GM21390 (cell line): ENCODE data around the gene NPTXR.
"Not testable (repeated sequence)": the region's sequence is repeated elsewhere in the genome, so short reads cannot be mapped to it uniquely, and the experiment has no call there.

Source experiments
- ATAC-seq: cut with Tn5 transposase; IDR thresholded peaks from one replicate; pipeline ENCODE4 v1.9.1; 2021; ENCODE audit not compliant: unreplicated experiment

The NPTXR gene

DNA sequence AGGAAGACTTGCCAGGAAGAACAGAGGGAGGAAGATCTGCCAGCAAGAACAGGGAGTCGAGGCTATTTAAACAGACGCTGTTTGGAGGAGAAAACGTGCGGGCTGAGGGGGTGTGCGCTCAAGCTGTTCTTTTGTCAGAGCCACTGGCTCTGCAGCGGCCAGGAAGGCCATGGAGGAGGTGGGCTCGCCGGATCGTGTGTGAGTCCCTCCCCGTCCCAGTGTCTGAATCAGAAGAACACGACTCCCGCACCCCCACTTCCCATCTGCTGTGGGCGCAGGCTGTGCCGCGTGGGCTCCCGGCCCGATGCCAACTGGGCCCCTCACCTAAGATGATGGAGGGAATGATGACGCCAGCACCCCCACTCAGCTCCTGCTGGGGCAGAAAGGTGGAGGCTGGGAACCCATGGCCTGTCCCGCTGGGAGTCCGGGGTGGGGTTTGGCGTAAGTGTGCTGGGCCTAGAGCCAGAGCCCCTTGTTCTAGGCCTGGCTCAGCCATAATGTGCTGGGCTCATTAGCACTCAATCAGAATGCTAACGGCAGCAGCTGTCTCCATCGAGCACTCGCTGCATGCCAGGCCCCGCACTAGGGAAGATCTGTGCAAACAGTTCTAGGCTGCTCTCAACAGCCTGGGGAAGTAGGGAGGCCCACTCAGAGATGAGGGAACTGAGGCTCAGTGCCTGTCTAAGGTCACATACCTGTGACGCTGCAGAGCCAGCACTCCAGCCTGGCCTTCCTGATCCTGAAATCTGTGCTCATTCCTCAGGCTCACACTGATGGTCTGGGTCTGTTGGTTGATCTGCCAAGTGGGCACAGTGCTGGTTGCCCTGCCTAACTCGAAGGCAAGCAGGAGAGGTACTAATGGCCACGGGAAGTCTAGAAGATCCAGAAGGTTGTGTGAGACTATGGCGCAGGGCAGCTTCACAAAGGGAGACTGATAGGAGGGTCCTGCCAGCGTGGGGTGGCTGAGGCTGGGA, 11.5 kb downstream of the NPTXR start:
- ATAC-seq: no peak

DNA sequence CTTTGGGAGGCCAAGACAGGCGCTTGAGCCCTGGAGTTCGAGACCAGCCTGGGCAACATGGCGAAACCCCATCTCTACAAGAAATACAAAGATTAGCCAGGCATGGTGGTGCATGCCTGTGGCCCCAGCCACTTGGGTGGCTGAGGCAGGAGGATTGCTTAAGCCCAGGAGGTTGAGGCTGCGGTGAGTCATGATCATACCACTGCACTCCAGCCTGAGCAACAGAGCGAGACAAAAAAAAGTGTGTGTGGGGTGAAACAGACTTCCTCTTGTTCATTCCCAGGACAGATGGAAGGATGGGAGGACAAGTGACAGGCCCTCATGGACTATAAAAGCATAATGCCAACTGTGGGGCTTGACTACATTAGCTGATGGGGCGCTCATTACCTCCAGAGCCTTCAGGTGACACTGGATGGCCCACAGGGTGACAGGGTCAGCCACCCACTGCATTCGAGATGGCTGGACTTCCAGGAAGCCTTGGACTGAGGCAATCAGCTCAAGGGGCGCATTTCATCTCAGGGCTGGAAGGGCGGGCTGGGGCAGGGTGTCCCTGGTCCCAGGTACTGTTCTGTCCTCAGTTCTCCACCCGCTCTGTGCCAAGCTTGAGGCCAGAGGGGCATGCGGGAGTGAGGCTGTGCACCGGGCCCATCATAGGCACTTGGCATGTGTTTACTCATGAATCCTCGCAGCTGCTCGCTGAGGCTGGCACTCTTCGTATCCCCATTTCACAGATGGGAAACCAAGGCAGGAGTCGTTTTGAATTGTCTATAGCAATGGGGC, 12.5 kb downstream of the NPTXR start:
- ATAC-seq: no peak

DNA sequence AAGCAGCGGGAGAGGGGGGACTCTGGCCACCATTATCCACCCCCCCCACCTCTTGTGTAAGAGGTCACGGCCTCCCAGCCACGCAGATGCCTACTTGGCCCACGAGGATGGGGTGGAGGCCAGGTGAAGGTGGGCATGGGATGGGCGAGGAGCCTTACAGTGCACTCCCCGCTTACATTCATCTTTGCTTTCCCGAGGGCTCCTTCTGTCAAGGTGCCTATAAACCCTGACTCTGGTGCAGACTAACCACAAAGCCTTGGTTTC, 13.1 kb downstream of the NPTXR start:
- ATAC-seq: no peak

DNA sequence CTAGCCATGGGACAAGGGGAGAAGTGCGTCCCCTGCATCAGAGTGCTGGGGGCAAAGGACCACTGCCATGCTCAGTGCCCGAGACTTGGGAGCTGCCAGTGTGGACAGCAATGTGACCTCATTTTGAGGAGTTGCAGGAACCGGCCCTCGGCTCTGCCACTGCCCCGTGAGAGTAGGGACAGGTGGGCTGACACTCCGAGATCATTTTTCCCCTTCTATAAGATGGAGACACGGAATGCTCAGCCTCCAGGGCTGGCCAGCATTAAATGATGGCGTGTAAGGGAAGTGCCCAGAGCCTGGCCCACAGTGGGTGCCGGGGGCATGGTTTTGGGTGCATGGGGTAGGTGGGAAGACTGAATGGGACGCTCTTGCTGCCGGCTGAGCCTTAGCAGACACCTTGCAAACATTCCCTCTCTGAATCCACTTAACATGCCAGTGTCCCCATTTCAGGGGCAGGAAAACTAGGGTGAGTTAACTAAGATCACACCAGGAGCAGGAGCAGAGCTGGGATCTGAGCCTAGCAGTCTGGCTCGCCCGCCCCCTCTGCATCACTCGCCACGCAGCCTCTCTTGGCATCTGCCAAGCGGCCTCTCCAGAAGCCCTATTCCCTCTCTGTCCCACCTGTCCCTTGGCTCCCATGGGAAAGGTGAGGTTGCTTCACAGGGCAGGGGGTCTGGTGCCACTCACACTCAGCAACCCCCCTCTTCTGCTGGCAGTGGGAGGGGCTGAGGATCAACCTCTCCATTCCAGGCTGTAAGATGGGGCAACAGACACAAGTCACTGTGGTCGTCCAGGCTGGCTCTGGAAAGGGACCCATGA, 13.6 kb downstream of the NPTXR start:
- no peak for ATAC-seq

DNA sequence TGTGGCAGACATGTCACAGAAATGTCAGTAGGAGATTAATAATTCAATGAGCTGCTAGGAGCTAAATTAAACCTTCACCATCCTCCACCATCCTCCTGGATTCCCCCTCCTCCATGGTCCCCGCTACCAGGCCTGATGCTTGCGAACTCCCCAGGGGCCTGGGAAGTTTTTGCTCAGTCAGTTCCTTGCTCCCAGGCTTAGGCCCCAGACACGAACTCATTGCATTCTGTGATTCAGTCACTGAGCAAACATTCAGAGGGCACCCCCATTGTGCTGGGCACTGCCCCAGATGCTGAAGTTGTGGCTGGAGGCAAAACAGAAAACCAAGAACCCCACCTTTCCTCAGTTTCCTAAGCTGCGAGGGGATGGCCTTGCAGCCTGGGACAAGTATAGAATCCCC, 14.3 kb downstream of the NPTXR start:
- no peak for ATAC-seq

DNA sequence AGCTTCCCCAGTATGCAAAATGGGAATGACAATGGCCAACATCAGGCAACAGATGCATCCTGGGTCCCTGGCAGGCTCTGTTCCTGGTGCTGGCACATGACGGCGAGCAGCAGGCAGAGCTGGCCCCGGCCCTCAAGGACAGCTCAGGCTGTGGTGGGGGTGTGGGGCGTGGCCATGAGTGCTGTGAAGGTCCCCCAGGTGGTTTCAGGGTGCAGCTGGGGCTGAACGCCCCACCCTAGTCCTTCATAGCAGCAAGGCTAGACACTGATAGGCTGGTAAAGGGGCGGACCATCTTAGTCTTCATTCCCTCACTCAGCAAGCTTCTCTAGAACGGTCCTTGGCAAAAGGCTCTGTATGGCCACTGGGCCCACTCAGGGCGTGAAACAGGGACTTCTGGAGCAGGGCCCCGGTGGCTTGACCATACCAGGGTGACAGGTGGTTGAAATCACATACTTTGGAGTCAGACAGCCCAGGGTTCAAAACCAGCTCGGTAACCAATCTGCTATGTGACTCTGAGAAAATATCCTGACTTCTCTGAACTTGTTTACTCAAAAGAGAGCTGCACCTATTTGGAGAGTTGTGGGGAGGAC, 15.1 kb downstream of the NPTXR start:
- no peak for ATAC-seq

DNA sequence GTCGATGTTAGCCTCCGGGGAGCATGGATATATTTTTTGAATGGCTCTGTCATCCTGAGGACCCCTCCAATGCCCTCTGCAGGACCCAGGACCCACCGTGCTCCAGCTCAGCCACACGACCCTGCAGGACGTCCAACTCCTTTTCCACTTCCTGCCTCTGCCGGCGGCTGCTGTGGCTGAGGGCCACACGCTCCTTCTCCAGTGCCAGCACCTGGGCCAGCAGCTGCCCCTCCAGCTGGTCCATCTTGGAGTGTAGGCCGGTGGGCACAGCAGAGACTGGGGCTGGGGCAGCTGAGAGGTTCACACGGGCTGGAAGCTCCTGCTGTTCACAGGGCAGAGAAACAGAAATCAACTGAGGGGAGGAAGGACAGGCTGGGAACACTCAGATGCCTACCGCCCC, 15.6 kb downstream of the NPTXR start:
- no peak for ATAC-seq

DNA sequence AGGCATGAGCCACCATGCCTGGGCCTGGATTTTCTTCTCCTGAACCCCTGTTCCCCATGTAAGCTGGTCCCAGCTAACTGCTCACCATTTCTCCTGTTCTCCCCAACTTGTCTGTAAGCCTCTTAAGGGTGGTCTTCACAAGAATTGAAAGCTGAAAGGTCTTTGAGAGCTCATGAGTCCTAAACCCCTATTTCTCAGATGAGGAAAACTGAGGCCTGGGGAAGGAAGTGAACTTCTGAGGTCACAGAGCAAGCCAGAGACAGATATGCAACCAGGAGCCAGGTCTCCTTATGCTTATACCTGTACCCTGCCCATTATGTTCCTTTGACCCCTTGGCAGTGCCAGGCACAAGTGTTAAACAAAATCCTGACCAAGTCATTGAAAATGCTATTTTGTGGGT, 16.3 kb downstream of the NPTXR start:
- no peak for ATAC-seq

DNA sequence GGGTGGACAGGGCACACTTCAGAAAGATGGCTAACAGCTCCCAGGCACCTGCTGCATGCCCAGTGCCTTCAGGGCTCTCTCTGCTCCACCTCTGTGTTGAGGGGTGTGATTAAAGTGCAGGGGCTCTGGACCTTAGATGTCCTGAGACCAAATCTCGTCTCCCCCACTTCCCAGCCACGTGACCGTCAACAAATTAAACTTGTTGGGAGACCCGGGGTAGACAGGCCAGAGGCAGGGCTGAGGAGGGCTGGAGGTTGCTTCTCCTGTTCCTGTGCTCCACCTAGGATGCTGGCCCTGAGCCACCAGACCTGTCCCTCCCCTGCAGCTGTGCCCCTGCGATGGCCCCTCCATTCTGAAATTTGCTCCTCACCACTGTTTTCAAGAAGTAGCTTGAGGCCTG, 17.0 kb downstream of the NPTXR start:
- no peak for ATAC-seq

DNA sequence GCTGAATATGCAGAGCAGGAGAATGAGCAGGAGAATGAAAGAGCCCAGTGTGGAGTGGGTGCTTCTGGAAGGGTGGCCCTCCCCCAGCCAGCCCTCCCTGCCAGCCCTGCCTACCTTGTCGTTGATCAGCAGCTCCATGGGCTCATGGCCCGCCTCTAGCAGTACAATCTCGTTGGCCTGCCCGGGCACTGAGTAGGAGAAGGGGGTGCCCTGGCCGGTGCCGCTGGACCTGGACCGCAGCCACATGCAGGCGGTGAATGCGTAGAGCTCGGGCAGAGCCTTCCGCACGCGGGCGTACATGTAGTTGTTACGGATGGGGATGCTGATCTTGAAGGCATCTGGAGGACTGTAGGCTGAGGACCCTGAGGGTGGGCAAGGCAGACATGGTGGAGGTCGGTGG, 17.4 kb downstream of the NPTXR start:
- ATAC-seq: no peak

DNA sequence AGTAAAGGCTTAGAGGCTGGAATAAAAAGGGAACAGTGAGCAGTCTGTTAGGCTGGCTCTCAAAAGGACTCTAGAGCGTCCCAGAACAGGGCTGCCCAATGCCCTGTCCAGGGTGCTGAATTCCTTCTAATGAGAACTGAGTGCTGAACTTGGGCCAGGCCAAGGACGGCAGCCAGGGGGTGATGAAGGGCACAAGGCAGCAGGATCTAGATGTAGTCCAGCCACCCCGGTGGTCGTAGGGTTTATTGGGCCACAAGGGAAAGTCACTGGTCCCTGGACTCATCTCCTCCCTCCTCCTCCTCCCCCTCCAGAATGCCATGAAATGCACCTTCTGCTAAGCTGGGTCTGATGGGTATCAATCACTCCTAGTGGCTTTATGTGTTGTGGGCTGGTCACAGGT, 19.2 kb downstream of the NPTXR start:
- ATAC-seq: no peak

DNA sequence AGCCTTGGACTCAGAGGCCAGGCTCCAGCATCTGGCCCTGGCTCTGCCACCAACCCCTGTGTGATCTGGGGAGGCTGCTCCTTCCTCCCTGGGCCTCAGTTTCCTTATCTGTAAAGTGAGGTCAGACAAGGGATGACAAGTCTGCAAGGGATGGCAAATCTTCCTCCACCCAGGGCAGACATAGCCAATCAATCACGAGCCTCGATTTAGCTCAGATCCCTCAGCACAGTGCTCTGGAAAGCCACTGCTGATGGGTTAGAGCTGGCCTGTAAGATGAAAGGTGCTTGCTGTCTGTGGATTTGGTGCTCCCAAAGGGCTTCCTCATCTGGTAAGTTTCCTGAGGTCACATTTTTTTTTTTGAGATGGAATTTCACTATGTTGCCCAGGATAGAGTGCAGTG, 20.2 kb downstream of the NPTXR start:
- ATAC-seq: no peak

DNA sequence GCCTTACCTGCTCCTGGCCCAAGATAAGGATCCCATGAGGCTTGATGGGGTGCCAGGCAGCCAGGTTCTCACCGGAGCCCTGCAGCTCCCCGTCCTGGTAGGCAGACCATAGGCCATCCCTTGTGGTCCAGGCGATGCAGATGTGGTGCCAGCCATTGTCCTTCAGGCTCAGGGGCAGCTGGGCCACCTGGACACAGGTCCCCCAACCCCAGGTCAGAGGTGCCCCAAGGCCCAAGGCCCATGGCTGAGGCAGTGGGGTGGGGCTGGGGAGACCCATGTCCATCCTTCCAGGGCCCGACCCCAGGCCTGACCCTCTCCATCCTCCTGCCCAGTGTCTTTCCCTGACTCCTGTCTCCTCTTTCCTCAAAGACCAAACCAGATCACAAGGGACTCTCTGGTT, 20.8 kb downstream of the NPTXR start:
- ATAC-seq: no peak

DNA sequence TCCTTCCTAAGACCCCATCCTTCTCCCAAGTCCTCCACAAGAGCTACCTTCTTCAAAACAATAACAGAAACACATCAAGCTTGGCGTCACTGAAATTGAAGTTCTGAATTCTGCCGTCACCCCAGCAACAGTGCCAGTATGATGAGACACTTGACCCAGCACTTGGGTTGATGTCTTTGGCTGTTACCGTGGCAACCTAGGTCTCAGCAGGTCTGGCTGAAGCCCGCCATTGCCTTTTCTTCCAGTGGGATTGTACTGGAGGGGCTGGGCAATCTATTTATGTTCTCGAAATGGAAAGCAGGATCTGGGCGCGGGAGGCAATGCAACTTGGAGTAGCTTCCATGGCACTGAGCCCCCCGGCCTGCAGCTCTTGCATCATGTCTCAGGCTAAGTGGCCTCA, 23.8 kb downstream of the NPTXR start:
- no peak for ATAC-seq

DNA sequence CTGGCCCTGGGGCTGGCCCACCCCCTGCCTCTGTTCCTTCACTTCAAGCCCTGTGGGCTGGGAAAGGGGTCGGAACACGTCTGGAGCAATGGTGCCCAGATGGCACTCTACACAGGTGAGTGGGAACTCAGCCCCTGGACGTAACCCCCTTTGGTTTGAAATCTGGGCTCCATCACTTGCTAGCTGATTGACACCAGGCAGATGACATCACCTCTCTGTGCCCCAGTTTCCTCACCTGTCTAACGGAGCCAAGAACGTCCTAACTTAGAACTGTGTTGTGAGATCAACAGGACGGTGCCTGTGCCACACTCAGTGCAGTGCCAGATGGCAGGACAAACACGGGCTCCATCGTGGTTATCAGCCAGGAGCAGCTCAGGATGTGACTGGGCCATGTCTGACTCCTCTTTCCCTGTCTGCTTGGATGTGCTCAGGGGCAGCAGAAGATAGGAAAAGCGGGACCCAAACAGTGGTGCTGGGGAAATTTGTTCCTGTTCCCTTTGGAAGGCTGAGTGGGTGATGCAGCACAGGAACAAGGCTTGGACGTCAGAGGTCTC, 24.4 kb downstream of the NPTXR start:
- ATAC-seq: no peak

DNA sequence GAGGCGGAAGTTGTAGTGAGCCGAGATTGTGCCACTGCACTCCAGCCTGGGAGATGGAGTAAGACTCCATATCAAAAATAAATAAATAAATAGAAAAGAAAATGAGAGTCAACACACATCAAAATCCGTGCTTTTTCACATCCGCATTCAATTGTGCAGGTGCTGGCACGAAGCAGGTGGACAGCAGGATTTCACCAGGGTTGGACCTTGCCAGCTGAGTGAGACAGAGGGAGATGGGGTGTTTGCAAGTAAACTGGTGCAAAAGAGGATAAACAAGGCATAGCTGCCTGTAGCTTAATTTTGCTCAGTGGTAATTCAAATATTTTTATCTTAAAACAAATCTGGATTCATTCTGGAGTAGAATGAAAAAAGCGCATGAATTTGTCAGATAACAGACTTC, 26.6 kb downstream of the NPTXR start:
- no peak for ATAC-seq

DNA sequence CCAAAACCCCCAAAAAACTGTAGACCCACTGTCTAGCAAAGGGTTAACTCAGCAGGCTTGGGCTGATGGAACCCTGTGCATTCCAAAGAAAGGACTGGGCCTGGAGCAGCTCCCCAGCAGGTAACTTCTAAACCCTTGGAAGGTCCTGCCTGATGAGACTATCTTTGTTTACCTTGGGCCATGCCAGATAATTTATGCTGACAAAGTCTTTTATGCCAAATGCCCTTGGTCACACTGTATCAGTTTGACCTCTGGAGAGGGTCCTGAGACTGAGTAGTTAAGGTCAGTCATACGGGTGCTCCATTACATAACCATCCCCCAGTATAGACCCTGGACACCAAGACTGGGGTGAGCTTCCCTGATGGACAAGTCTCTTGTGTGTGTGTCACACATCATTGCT, 28.0 kb downstream of the NPTXR start:
- no peak for ATAC-seq

DNA sequence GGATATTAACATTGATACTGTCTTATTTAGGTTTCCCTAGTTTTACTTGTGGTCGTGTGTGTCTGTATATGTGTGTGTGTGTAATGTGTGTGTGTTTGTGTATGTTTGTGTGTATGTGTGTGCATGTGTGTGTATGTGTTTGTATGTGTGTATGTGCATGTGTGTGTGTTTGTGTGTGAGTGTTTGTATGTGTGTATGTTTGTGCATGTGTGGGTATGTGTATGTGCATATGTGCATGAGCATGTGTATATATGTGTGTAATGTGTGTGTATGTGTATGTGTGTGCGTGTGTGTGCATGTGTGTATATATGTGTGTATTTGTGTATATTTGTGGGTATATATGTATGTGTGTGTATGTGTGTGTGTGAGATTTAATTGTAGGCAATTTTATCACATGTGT, 32.6 kb downstream of the NPTXR start:
- no peak for ATAC-seq

DNA sequence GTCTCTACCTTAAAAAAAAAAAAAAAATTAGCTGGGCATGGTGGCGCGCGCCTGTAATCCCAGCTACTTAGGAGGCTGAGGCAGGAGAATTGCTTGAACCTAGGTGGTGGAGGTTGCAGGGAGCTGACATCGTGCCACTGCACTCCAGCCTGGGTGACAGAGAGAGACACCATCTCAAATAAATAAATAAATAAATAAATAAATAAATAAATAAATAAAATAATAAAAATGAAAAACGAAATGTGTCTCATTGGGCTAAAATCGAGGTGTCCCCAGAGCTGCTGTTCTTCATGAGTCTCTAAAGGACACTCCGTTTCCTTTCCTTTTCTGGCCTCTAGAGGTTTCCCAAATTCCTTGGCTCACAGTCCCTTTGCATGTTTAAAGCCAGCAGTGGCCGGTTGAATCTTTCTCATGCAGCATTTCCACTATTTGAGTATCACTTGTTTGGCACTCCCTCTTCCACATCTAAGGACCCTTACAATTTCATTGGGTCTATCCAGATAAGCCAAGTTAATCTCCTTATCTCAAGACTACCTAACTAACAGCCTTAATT, 38.7 kb downstream of the NPTXR start:
- not testable (repeated sequence) for ATAC-seq

DNA sequence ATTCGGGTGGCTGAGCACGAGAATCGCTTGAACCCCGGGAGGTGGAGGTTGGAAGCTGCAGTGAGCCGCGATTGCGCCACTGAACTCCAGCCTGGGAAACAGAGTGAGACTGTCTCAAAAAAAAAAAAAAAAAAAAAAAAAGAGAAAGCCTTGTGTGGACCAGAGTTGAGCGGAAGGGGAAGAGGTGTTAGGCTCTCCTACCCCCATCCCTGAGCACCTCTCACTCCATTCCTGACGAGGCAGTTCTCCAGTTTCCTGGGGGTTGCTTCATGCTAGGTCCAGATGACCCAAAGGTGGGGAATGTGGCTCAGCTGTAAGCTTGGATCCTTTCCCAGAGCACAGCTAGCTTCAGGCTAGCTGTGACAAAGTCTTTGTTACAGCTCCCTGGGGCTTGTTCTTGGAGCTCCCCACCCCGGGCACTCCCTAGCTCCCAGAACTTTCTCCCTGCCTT, 41.1 kb downstream of the NPTXR start:
- no peak for ATAC-seq
